B cell (primary cell): ENCODE results near the gene SMIM45.

Source experiments
- ATAC-seq: fragments of 200-7000 bp; cut with Tn5 transposase; one replicate; pipeline ENCODE4 v1.10.0; 2021; ENCODE audit warnings: low read depth, mild to moderate bottlenecking, moderate number of reproducible peaks, moderate library complexity
- CTCF ChIA-PET: fragments of 350-600 bp; sonication (Branson Sonifier 250); formaldehyde crosslinking; loops from one replicate; lab custom pipeline; 2021; ENCODE audit warnings: antibody characterized with exemption, inconsistent platforms; lab: Charles Lee
- POLR2A ChIA-PET: fragments of 350-600 bp; sonication (Branson Sonifier 250); formaldehyde crosslinking; loops from one replicate; lab custom pipeline; 2021; ENCODE audit warnings: antibody characterized with exemption; lab: Charles Lee
- DNase-seq: peaks from one replicate; pipeline ENCODE4 v3.0.0; 2013
- H2AFZ ChIP-seq: 2 replicates; pipeline ENCODE4 v1.6.1; 2012; ENCODE audit warnings: mild to moderate bottlenecking, low read depth, low read length; ENCODE audit not compliant: insufficient read depth, poor library complexity, severe bottlenecking
- H3K27ac ChIP-seq, 2 donors: 1 replicate in 1 of 2; 2 replicates in 1 of 2; pipeline ENCODE4 v1.5.1; 2012 to 2013; ENCODE audit warnings: low read length in 2 of 2, mild to moderate bottlenecking in 2 of 2, moderate library complexity in 1 of 2
- H3K27me3 ChIP-seq, 4 experiments: fragments of 200-600 bp in 1 of 4; sonication (generic) in 1 of 4; replicated peaks in 1 of 4; 1 replicate in 2 of 4; 2 replicates in 2 of 4; pipeline versions ENCODE4 v1.6.1 to v1.7.0; 2013 to 2016; ENCODE audit warnings: low read length in 3 of 4, mild to moderate bottlenecking in 2 of 4, mixed read lengths in 1 of 4, moderate library complexity in 1 of 4; ENCODE audit not compliant: insufficient read depth in 4 of 4, control insufficient read depth in 3 of 4; ENCODE audit errors: control extremely low read depth in 1 of 4
- H3K36me3 ChIP-seq, 2 experiments: replicated peaks in 1 of 2; 1 replicate in 1 of 2; 2 replicates in 1 of 2; pipeline versions ENCODE4 v1.6.1 to v1.7.1; 2013; ENCODE audit warnings: low read length in 1 of 2; ENCODE audit not compliant: insufficient read depth in 2 of 2, control insufficient read depth in 1 of 2; ENCODE audit errors: control extremely low read depth in 1 of 2, extremely low read depth in 1 of 2
- H3K4me1 ChIP-seq, 2 donors: fragments of 200-600 bp in 1 of 2; sonication (generic) in 1 of 2; 1 replicate in 1 of 2; 2 replicates in 1 of 2; pipeline versions ENCODE4 v1.5.1 to v1.6.1; 2013 to 2017; ENCODE audit warnings: low read length in 2 of 2; ENCODE audit not compliant: control insufficient read depth in 2 of 2, insufficient read depth in 2 of 2
- H3K4me2 ChIP-seq: replicated peaks from 2 replicates; pipeline ENCODE3; 2012; ENCODE audit warnings: mild to moderate bottlenecking, low read depth, low read length; ENCODE audit not compliant: poor library complexity, severe bottlenecking
- H3K4me3 ChIP-seq, 5 experiments: fragments of 200-600 bp in 1 of 5; sonication (generic) in 1 of 5; 1 replicate in 3 of 5; 2 replicates in 2 of 5; pipeline versions ENCODE4 v1.5.1 to v1.7.0; 2011 to 2016; ENCODE audit warnings: low read length in 4 of 5, mild to moderate bottlenecking in 4 of 5, low read depth in 2 of 5, control low read depth in 1 of 5, moderate library complexity in 1 of 5; ENCODE audit not compliant: insufficient read depth in 1 of 5; ENCODE audit errors: control extremely low read depth in 1 of 5, extremely low read depth in 1 of 5
- H3K79me2 ChIP-seq: fragments of 200-600 bp; sonication (generic); one replicate; pipeline ENCODE4 v1.6.0; 2016; ENCODE audit warnings: low read length; ENCODE audit not compliant: control insufficient read depth, insufficient read depth
- H3K9ac ChIP-seq: fragments of 200-600 bp; sonication (generic); 2 replicates; pipeline ENCODE4 v1.6.1; 2017; ENCODE audit warnings: mild to moderate bottlenecking, low read length, moderate library complexity
- H3K9me3 ChIP-seq, 3 donors: one replicate each; pipeline versions ENCODE4 v1.6.1 to v1.7.1; 2013; ENCODE audit warnings: low read length in 2 of 3; ENCODE audit not compliant: control insufficient read depth in 2 of 3, insufficient read depth in 1 of 3; ENCODE audit errors: control extremely low read depth in 1 of 3
- H4K20me1 ChIP-seq: 2 replicates; pipeline ENCODE4 v1.6.0; 2012; ENCODE audit warnings: mild to moderate bottlenecking, low read length; ENCODE audit not compliant: insufficient read depth, control insufficient read depth, poor library complexity, severe bottlenecking
- H3K27ac Mint-ChIP-seq: one replicate; pipeline ENCODE4 v1.8.0; 2021; ENCODE audit warnings: mixed read lengths
- H3K27me3 Mint-ChIP-seq: one replicate; pipeline ENCODE4 v1.8.0; 2021; ENCODE audit warnings: mixed read lengths
- H3K4me1 Mint-ChIP-seq: one replicate; pipeline ENCODE4 v1.8.0; 2021; ENCODE audit warnings: mixed read lengths
- H3K4me3 Mint-ChIP-seq: one replicate; pipeline ENCODE4 v1.8.0; 2021; ENCODE audit warnings: mixed read lengths
- H3K9me3 Mint-ChIP-seq: one replicate; pipeline ENCODE4 v1.8.0; 2022; ENCODE audit warnings: mixed read lengths; ENCODE audit not compliant: insufficient read depth
- EZH2 ChIP-seq: IDR thresholded peaks from 2 replicates; pipeline ENCODE4 v1.6.1; 2012; ENCODE audit warnings: borderline replicate concordance, low read depth, mild to moderate bottlenecking, moderate library complexity, low read length; ENCODE audit not compliant: insufficient read depth, poor library complexity, severe bottlenecking
- WGBS: methylation state at CpG from one replicate; pipeline ENCODE4 v1.1.5; 2013; ENCODE audit warnings: missing lambda C conversion rate; ENCODE audit not compliant: insufficient coverage; 5-methylcytosine and 5-hydroxymethylcytosine counted together
- intact Hi-C: fragments of 100-400 bp; cut with micrococcal nuclease; formaldehyde crosslinking; loops from one replicate; pipeline ENCODE4 v1.10.0; 2022
- TF ChIP-seq, protein P1 (sequence below): fragments of 200-600 bp; IDR thresholded peaks from one replicate; pipeline ENCODE4 v1.8.0; 2022; ENCODE audit warnings: antibody characterized with exemption, mild to moderate bottlenecking

Gene SMIM45

DNA sequence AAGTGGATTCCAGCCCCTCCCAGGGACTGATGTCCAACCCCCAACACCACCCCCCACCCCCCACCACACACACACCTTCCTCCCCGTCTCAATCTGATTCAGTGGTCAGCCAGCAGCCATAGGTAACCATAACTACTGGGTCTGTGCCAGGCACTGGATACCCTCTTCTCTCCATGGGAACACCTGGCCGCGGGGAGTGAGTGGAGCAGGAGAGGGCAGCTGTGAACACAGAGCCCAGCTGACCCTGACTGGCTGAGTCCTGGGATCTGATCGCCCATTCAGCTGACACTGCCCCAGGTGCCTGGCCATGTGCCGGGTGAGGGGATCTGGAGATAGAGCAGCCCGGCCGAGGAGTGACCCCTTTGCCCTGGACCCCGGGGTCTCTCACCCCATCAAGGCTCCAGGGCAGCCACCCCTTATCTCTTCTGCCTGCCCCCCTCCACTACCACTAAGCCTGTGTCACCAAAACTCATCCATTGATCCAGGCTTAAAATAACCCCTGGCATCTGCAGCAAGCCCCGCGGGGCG is 34.5 kb upstream of the SMIM45 start:
- ATAC-seq (no peak), DNase-seq (no peak)
- intact Hi-C loops, result no loop called here
- Histone ChIP-seq H3K9me3 (peaks cover 0 to 15% (median 0%) of the 10 kb centered on the region in 3 donors), H3K4me1 (peaks cover 77 to 80% of the 10 kb centered on the region in 2 donors), H2AFZ (no peak overlapping the region), H3K36me3 (peaks cover 0 to 4% of the 10 kb centered on the region in 2 experiments), H3K9ac (no peak overlapping the region), H3K4me2 (peak overlapping the region; percentile 92), H3K79me2 (peaks cover 47% of the 10 kb centered on the region), H4K20me1 (peaks cover 41% of the 10 kb centered on the region), H3K4me3 (no peak overlapping the region), H3K27ac (no peak overlapping the region), H3K27me3 (peaks cover 0 to 22% (median 11%) of the 10 kb centered on the region in 4 experiments)
- WGBS, result 75% methylated on average over 10 of the region's 11 CpGs
- H3K27ac Mint-ChIP-seq, result peak overlapping the region; percentile 97
- TF ChIP-seq, protein P1, sequence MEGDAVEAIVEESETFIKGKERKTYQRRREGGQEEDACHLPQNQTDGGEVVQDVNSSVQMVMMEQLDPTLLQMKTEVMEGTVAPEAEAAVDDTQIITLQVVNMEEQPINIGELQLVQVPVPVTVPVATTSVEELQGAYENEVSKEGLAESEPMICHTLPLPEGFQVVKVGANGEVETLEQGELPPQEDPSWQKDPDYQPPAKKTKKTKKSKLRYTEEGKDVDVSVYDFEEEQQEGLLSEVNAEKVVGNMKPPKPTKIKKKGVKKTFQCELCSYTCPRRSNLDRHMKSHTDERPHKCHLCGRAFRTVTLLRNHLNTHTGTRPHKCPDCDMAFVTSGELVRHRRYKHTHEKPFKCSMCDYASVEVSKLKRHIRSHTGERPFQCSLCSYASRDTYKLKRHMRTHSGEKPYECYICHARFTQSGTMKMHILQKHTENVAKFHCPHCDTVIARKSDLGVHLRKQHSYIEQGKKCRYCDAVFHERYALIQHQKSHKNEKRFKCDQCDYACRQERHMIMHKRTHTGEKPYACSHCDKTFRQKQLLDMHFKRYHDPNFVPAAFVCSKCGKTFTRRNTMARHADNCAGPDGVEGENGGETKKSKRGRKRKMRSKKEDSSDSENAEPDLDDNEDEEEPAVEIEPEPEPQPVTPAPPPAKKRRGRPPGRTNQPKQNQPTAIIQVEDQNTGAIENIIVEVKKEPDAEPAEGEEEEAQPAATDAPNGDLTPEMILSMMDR, result no peak
- no peak for TF ChIP-seq EZH2
- H3K4me3 Mint-ChIP-seq, result no peak overlapping the region
- POLR2A ChIA-PET, result interaction anchor here (0.7 to 16.8 kb wide), 7 partner anchors 9 to 96 kb away, joined by 3 to 960 read pairs (median 5); partner anchors contain the start of genes SREBF2 and TNFRSF13C
- CTCF ChIA-PET, result interaction anchor here (2.4 to 17.9 kb wide), 2 partner anchors 9 to 20 kb away, joined by 9 to 499 read pairs; partner anchors contain the start of gene TNFRSF13C
- peaks cover 5% of the 10 kb centered on the region for H3K27me3 Mint-ChIP-seq
- no peaks in the 10 kb centered on the region for H3K9me3 Mint-ChIP-seq
- peaks cover 75% of the 10 kb centered on the region for H3K4me1 Mint-ChIP-seq
